ENCODE measurements around the gene DNAJC18. TPM values are rescaled to one million over a fixed set of nuclear protein-coding genes. Genes with fewer than 3 reads are reported as not detected.
"Not testable (repeated sequence)": the region's sequence is repeated elsewhere in the genome, so short reads cannot be mapped to it uniquely, and the experiment has no call there.

The DNAJC18 gene
- total RNA-seq, 1 experiment from 2014 or later: 12.5 TPM

- no peaks in the 10 kb centered on the region for H3K9me3 Mint-ChIP-seq (ENCODE audit: unreplicated experiment)
- ChIA-PET POLR2A (no interaction called here), CTCF (interaction anchor here (1.4 kb wide), 1 partner anchor 48 kb away, joined by 6 read pairs; the partner anchor contains the start of gene PAIP2)
- Histone ChIP-seq H3K27me3 (replicated peaks; ENCODE audit: control insufficient read depth, insufficient read depth, low read length) (no peaks in the 10 kb centered on the region), H3K4me1 (peaks cover 33% of the 10 kb centered on the region), H3K36me3 (ENCODE audit: control insufficient read depth, insufficient read depth, low read length) (no peaks in the 10 kb centered on the region), H3K4me3 (ENCODE audit: low read depth, low read length) (no peak within 1 kb of the TSS), H3K9me3 (no peaks in the 10 kb centered on the region)
- intact Hi-C loops (cut with micrococcal nuclease; ENCODE audit: unreplicated experiment): no loop called here
- TF ChIP-seq CTCF (IDR thresholded peaks at IDR 0.05; ENCODE audit: insufficient read depth in 1 of 2, low read depth in 1 of 2, low read length in 1 of 2, severe bottlenecking in 1 of 2, unreplicated experiment in 1 of 2): no peak
- no peak within 1 kb of the TSS for H3K4me3 Mint-ChIP-seq (ENCODE audit: unreplicated experiment)
- H3K36me3 Mint-ChIP-seq (ENCODE audit: insufficient read depth, unreplicated experiment): peaks cover 14% of the 10 kb centered on the region
- no peak for DNase-seq
- no TSS peak for BruUV-seq (replicated peaks)
- H3K27ac Mint-ChIP-seq (ENCODE audit: unreplicated experiment): no peak within 1 kb of the TSS
- H3K27me3 Mint-ChIP-seq (ENCODE audit: insufficient read depth, unreplicated experiment): no peaks in the 10 kb centered on the region
- H3K4me1 Mint-ChIP-seq (ENCODE audit: low read depth, unreplicated experiment): peaks cover 14% of the 10 kb centered on the region
Measured at GRCh38 chr5:139389701-139390638, 49.4 kb downstream of the DNAJC18 start, which contains the start of gene MZB1. Gene MZB1, minus strand, starts transcription at chr5:139389913. Its CDS starts 57 bp downstream, at chr5:139389856.

DNA sequence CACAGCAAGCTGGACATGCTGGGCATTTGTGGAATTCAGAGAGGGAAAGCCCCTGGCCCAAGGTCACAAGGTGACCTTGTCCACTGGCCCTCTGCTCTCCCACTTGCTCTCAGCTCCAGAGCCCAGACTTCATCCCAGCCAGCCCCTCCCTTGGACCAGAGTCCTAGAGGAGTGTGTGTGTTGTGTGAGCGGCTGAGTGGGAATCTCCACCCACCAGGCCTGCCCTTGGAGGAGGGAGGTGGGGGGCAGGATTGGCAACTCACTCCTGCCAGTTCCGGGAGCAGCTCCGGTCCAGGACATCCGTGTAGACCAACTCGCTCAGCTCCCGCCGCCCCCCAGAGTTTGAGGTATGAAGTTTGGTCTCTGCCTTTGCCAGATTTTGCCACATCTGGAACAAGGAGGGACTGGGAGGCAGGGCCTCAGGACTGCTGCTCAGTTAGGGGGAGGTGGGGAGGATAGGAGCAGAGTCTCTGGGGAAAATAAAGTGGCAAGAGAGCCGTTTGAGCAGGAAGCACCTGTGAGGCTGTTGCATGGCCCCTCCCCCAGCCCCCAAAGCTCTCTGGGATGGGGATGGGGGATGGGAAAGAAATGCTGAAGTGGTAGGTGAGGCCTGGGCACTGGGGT lies 51.0 kb downstream of the DNAJC18 start:
- Mint-ChIP-seq H3K4me1 (ENCODE audit: low read depth, unreplicated experiment) (peaks cover 30% of the 10 kb centered on the region), H3K36me3 (ENCODE audit: insufficient read depth, unreplicated experiment) (peaks cover 13% of the 10 kb centered on the region), H3K9me3 (ENCODE audit: unreplicated experiment) (no peaks in the 10 kb centered on the region), H3K27ac (ENCODE audit: unreplicated experiment) (no peak overlapping the region), H3K4me3 (ENCODE audit: unreplicated experiment) (no peak overlapping the region), H3K27me3 (ENCODE audit: insufficient read depth, unreplicated experiment) (no peaks in the 10 kb centered on the region)
- H3K36me3 ChIP-seq (ENCODE audit: control insufficient read depth, insufficient read depth, low read length): no peaks in the 10 kb centered on the region
- no peaks in the 10 kb centered on the region for H3K27me3 ChIP-seq (replicated peaks; ENCODE audit: control insufficient read depth, insufficient read depth, low read length)
- peaks cover 43% of the 10 kb centered on the region for H3K4me1 ChIP-seq
- ChIA-PET CTCF (interaction anchor here (0.7 kb wide), 1 partner anchor 46 kb away, joined by 4 read pairs; the partner anchor contains the start of gene PAIP2), POLR2A (no interaction called here)
- DNase-seq: no peak
- no TSS peak for BruUV-seq (replicated peaks)
- no peak overlapping the region for H3K4me3 ChIP-seq (ENCODE audit: low read depth, low read length)
- intact Hi-C loops (cut with micrococcal nuclease; ENCODE audit: unreplicated experiment): no loop called here
- no peak for TF ChIP-seq CTCF (IDR thresholded peaks at IDR 0.05; ENCODE audit: insufficient read depth in 1 of 2, low read depth in 1 of 2, low read length in 1 of 2, severe bottlenecking in 1 of 2, unreplicated experiment in 1 of 2)
- H3K9me3 ChIP-seq: no peaks in the 10 kb centered on the region

DNA sequence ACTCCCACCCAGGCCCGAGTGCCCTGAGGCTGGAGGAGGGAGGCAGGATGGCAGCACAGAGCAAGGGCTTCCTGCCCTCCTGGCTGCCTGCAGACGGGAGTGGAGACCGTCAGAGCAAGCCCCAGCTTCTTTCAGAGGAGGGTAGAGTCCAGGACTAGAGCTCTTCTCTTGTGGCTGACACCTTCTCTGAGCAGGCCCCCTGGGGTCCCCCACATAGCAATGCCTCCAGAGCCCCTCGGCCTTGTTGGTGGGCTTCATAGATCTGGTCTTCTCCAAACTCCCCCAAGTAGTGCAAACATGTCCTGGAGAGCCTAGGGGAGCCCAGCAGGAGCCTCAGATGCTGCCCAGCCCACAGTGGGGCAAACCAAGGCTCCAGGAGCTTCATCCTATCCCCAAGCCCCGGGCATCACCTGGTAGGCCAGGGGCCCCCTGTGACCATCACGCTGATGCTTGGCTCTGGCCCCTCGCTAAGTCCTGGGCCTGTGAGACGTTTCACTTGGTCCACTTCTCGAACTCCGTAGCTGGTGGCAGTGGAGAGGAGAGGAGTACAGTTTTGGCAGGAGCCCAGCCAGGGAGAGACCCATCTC lies 51.6 kb downstream of the DNAJC18 start:
- TF ChIP-seq CTCF (IDR thresholded peaks at IDR 0.05; ENCODE audit: insufficient read depth in 1 of 2, low read depth in 1 of 2, low read length in 1 of 2, severe bottlenecking in 1 of 2, unreplicated experiment in 1 of 2): no peak
- Mint-ChIP-seq H3K4me1 (ENCODE audit: low read depth, unreplicated experiment) (peaks cover 33% of the 10 kb centered on the region), H3K27me3 (ENCODE audit: insufficient read depth, unreplicated experiment) (no peaks in the 10 kb centered on the region), H3K27ac (ENCODE audit: unreplicated experiment) (no peak overlapping the region), H3K36me3 (ENCODE audit: insufficient read depth, unreplicated experiment) (peaks cover 7% of the 10 kb centered on the region), H3K9me3 (ENCODE audit: unreplicated experiment) (no peaks in the 10 kb centered on the region), H3K4me3 (ENCODE audit: unreplicated experiment) (no peak overlapping the region)
- no TSS peak for BruUV-seq (replicated peaks)
- H3K9me3 ChIP-seq: no peaks in the 10 kb centered on the region
- H3K27me3 ChIP-seq (replicated peaks; ENCODE audit: control insufficient read depth, insufficient read depth, low read length): no peaks in the 10 kb centered on the region
- no peaks in the 10 kb centered on the region for H3K36me3 ChIP-seq (ENCODE audit: control insufficient read depth, insufficient read depth, low read length)
- intact Hi-C loops (cut with micrococcal nuclease; ENCODE audit: unreplicated experiment): no loop called here
- CTCF ChIA-PET: interaction anchor here (0.7 kb wide), 1 partner anchor 46 kb away, joined by 4 read pairs; the partner anchor contains the start of gene PAIP2
- no peak overlapping the region for H3K4me3 ChIP-seq (ENCODE audit: low read depth, low read length)
- POLR2A ChIA-PET: no interaction called here
- H3K4me1 ChIP-seq: peaks cover 46% of the 10 kb centered on the region
- DNase-seq: no peak

GRCh38 chr5:139386956-139387355 lies 52.4 kb downstream of the DNAJC18 start:
- BruUV-seq (replicated peaks); H3K27ac Mint-ChIP-seq (ENCODE audit: unreplicated experiment); H3K27me3 ChIP-seq (replicated peaks; ENCODE audit: control insufficient read depth, insufficient read depth, low read length); intact Hi-C loops (cut with micrococcal nuclease; ENCODE audit: unreplicated experiment); H3K9me3 Mint-ChIP-seq (ENCODE audit: unreplicated experiment); H3K36me3 Mint-ChIP-seq (ENCODE audit: insufficient read depth, unreplicated experiment); H3K36me3 ChIP-seq (ENCODE audit: control insufficient read depth, insufficient read depth, low read length); H3K9me3 ChIP-seq; POLR2A ChIA-PET; H3K4me3 Mint-ChIP-seq (ENCODE audit: unreplicated experiment); DNase-seq; CTCF ChIA-PET; H3K27me3 Mint-ChIP-seq (ENCODE audit: insufficient read depth, unreplicated experiment); H3K4me3 ChIP-seq (ENCODE audit: low read depth, low read length): not testable (repeated sequence)
- peaks cover 49% of the 10 kb centered on the region for H3K4me1 ChIP-seq
- H3K4me1 Mint-ChIP-seq (ENCODE audit: low read depth, unreplicated experiment): peaks cover 38% of the 10 kb centered on the region

Data from Caco-2 (cell line).